Activated CD8-positive, alpha-beta memory T cell treated with anti-CD3 and anti-CD28 coated beads, Interleukin-2, amount 50 U/mL, for 4 hours (primary cell): ENCODE measurements around the gene CFB.
"Not testable (repeated sequence)": the region's sequence is repeated elsewhere in the genome, so short reads cannot be mapped to it uniquely, and the experiment has no call there.

Source experiments
- DNase-seq: peaks from one replicate; pipeline ENCODE4 v3.0.0-alpha.2; 2020

CFB gene

GRCh38 chr6:31915351-31915750, 30.5 kb upstream of the CFB start:
- DNase-seq: no peak

DNA sequence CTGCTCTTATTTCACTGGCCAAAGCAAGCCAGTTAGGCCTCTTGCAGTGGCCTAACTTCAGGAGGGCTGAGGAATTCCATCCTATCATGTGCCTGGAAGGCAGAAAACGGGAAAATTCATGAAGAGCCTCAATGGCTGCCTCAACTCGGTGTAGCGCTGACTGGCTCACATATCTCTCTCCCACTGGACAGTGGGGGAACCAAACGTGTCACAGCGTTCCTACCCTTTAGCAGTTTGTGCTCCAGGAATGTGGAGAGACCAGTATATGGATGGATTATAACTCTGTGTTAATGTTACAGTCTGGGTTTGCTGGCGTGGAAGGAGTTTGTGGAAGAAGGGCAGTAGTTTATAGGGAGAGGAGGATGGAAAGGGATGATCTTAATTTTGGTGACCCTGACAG, 30.1 kb upstream of the CFB start:
- DNase-seq: no peak

GRCh38 chr6:31918069-31918720, 27.7 kb upstream of the CFB start:
- no peak for DNase-seq

- no peak for DNase-seq
Measured at GRCh38 chr6:31919624-31920303, 26.1 kb upstream of the CFB start.

DNA sequence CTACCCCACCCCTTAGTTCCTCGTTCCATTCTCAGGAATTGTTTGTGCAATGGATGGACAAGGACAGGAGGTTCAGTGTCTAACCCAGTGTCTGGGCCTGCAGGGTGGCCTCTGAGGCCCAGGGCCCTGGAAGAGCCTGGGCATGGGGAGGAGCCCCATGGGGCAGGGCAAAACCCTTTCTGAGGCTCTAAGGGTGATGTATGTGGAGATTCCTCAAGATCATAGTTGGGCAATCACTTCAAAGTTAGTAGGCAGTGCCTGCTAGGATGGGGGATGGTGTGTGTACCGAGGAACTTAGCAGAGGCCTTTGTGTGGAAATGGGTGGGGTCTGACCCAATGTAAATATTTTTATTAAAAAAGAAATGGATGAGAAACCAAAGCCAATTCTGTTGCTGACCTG, 25.1 kb upstream of the CFB start:
- DNase-seq: no peak

DNA sequence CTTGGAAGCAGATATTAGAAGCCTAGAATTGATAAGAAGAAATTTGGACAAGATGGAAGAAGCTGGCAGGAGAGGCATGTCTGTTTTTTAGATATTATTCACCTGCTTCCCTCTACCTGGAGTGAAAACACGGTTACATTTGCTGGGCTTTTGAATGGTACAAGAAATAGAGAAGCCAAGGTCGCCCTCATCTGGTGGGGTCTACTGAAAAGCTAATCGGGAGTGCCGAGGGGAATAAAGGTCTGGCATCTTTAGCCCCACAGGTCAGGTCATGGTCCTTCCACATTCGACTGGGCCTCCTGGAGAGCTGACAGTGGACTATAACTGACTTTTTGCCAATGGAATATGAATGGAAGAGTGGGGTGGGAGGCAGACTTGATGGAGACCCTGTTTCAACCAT, 23.0 kb upstream of the CFB start:
- DNase-seq: peak; percentile 28

GRCh38 chr6:31927242-31927862, 18.5 kb upstream of the CFB start, which contains the start of gene C2:
C2 (plus strand) TSS chr6:31927717; CDS start chr6:31927753, 36 bp downstream.
- DNase-seq: no peak

DNA sequence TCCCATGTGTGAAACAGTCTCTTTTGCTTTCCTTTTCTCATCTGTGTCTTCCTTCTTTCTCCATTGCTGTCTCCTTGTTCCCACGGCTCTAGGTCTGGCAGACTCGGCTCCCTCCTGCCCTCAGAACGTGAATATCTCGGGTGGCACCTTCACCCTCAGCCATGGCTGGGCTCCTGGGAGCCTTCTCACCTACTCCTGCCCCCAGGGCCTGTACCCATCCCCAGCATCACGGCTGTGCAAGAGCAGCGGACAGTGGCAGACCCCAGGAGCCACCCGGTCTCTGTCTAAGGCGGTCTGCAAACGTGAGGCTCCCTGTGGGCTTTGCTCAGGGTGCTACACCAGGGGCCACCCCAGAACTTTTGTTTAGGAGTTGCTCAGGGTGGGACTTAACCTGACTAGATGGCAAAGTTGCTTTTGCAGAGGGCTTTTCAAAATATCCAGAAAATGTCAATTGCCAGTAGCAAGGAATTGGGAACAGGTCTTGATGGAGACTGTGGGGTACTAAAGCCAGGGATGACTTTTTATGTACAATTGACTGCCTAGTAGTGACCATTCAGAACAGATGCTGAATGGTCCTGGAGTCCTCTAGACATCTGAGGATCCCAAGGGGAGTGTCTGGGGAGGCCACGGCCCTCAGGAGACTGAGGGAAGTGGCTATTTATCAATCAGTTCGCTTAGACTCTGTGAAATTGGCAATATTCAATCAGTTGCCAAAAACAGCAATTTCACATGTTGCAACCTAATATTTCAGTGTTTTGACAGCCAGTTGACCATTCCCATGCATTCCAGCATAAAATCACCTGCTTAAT, 17.8 kb upstream of the CFB start:
- no peak for DNase-seq

DNA sequence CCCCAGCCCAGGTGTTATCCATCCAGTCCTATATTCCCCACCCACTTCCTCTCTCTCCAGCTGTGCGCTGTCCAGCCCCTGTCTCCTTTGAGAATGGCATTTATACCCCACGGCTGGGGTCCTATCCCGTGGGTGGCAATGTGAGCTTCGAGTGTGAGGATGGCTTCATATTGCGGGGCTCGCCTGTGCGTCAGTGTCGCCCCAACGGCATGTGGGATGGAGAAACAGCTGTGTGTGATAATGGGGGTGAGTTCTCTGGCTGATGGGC, 17.3 kb upstream of the CFB start:
- no peak for DNase-seq

DNA sequence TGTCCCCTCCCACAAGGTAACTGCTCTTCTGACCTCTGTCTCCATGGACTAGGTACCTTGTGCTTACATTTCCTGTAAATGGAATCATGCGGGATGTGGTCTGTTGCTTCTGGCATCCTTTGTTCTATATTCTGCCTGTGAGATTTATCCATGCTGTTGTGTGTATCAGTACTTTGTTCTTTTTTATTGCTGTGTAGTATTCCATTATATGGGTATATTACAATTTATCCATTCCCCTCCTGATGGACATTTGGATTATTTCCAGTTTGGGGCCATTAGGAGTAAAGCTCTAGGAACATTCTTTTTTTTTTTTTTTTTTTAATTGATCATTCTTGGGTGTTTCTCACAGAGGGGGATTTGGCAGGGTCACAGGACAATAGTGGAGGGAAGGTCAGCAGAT, 14.9 kb upstream of the CFB start:
- DNase-seq: no peak

GRCh38 chr6:31932137-31932536, 13.8 kb upstream of the CFB start:
- not testable (repeated sequence) for DNase-seq

GRCh38 chr6:31933537-31933936, 12.4 kb upstream of the CFB start:
- no peak for DNase-seq

DNA sequence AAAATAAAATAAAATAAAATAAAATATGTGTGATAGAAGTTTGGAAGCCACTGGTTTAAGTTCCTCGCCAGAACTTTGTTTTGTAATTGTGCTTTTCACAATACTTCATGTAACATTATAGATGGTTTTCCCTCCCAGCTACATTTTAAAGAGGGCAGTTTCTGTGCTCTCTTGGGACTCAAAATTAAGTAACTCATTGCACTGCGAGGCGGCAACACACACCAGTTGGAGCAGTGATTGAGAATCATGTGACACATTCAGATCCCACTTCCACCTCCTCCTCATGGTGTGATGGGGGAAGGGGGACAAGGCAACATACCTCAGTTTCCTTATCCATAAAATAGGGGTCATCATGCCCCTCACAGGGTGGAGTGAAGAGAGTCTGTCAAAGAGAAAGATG, 10.9 kb upstream of the CFB start:
- no peak for DNase-seq

GRCh38 chr6:31935823-31936222, 10.1 kb upstream of the CFB start:
- DNase-seq: no peak

DNA sequence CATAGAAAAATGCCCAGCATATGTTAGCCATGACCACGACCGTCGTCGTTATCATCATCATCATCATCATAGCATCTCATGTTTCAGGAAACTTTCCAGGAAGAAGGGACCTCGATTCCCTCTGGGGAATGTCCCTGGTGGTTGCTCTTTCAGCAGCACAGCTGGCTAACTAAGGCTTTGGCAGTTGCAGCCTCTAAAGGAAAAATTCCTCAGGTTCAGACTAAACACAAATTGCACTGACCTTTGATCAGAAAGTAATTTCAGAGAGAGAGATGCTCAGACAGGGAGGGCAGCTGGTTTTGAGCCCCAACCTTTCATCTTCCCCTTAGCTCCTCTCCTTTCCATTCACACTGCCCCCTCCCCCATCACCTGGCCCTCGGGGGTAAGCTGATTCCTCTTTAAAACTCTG, 5.6 kb upstream of the CFB start:
- no peak for DNase-seq

DNA sequence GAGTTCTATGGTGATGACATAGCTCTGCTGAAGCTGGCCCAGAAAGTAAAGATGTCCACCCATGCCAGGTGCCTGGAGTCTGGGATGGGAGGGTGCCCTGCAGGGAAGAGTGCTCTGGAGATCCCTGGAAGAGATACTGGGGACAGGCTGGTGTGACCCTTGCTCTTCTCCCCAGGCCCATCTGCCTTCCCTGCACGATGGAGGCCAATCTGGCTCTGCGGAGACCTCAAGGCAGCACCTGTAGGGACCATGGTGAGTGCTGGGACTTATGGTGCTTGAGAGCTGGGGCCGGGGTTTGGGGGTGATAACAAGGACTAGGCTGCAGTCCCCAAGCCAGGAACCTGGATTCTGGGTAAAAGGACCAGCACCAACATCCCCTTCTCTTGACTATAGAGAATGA, 2.2 kb upstream of the CFB start:
- DNase-seq: no peak

- no peak for DNase-seq
Measured at GRCh38 chr6:31945154-31945506, 765 bp upstream of the CFB start.

DNA sequence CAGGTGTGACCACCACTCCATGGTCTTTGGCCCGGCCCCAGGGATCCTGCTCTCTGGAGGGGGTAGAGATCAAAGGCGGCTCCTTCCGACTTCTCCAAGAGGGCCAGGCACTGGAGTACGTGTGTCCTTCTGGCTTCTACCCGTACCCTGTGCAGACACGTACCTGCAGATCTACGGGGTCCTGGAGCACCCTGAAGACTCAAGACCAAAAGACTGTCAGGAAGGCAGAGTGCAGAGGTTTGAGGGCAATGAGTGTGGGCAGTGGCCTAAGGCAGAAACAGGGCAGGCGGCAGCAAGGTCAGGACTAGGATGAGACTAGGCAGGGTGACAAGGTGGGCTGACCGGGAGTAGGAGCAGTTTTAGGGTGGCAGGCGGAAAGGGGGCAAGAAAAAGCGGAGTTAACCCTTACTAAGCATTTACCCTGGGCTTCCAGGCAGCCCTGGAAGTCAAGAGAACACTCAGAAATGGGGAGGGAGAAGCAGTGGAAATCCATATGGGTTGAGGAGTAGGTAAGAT, 533 bp downstream of the CFB start:
- no peak for DNase-seq

- DNase-seq: no peak
Measured at GRCh38 chr6:31947070-31947675, 1.3 kb downstream of the CFB start.

- DNase-seq: no peak
Measured at GRCh38 chr6:31947864-31948263, 2.0 kb downstream of the CFB start.

DNA sequence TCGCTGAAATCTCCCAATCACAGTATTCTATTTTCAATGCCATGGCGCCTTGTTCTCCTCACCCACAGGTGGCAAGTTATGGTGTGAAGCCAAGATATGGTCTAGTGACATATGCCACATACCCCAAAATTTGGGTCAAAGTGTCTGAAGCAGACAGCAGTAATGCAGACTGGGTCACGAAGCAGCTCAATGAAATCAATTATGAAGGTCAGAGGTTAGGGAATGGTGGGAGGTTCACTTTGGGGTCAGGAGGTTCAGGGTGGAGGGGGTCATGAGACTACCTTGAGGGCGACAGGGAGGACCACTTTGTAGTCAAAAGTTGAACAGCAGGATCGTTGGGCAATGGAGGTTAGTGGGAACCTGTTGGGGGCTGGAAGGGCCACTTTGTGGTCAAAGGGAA, 2.4 kb downstream of the CFB start:
- no peak for DNase-seq

GRCh38 chr6:31948753-31949413, 3.0 kb downstream of the CFB start:
- no peak for DNase-seq
